ENCODE measurements around the gene CDKAL1. TPM values are rescaled to one million over a fixed set of nuclear protein-coding genes. Genes with fewer than 3 reads are reported as not detected.
"Not testable (repeated sequence)": the region's sequence is repeated elsewhere in the genome, so short reads cannot be mapped to it uniquely, and the experiment has no call there.

Gene CDKAL1
- total RNA-seq, 1 experiment from 2014 or later: 11.8 TPM

DNA sequence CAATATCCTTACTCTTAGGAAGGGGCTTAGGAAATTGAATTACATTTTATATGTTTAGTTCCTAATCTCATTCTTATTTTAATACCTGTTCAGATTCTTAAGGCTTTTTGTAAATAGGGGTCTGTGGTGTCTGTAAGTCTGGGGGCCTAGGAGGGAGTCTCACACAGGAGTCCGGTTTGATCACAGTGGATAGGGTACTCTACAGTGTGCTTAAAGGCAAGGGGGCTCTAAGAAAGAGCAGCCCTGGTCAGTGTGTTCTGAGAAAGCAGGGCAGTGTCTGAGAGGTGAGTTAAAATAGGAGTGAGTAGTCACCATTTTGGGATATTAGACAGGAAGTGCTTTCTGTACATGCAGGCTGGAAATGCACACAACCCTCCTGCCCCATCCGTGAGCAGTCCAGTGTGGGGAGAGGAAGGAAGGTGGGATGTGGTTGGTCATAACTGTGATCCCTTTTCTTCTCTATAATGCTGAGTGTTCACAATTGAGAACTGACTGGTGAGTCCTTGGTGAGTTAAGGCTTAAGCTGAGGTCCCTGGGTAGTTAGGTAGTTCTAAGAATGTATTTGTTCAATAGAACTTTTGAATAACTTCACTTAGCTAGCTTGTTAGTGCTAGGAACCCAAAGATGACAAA, 50.0 kb downstream of the CDKAL1 start:
- ChIA-PET POLR2A (no interaction called here), CTCF (interaction anchor here (1.0 kb wide), 1 partner anchor 662 kb away, joined by 4 read pairs; no protein-coding TSS in a partner anchor)
- Mint-ChIP-seq H3K9me3 (ENCODE audit: unreplicated experiment) (no peaks in the 10 kb centered on the region), H3K36me3 (ENCODE audit: insufficient read depth, unreplicated experiment) (no peaks in the 10 kb centered on the region), H3K27ac (ENCODE audit: low read depth, unreplicated experiment) (no peak overlapping the region), H3K27me3 (ENCODE audit: insufficient read depth, unreplicated experiment) (no peaks in the 10 kb centered on the region), H3K4me1 (ENCODE audit: insufficient read depth, unreplicated experiment) (peaks cover 3% of the 10 kb centered on the region), H3K4me3 (ENCODE audit: unreplicated experiment) (no peak overlapping the region)
- intact Hi-C loops (cut with micrococcal nuclease): no loop called here
- DNase-seq (ENCODE audit: unreplicated experiment): no peak
- BruUV-seq (replicated peaks): no TSS peak
- TF ChIP-seq, protein P1, sequence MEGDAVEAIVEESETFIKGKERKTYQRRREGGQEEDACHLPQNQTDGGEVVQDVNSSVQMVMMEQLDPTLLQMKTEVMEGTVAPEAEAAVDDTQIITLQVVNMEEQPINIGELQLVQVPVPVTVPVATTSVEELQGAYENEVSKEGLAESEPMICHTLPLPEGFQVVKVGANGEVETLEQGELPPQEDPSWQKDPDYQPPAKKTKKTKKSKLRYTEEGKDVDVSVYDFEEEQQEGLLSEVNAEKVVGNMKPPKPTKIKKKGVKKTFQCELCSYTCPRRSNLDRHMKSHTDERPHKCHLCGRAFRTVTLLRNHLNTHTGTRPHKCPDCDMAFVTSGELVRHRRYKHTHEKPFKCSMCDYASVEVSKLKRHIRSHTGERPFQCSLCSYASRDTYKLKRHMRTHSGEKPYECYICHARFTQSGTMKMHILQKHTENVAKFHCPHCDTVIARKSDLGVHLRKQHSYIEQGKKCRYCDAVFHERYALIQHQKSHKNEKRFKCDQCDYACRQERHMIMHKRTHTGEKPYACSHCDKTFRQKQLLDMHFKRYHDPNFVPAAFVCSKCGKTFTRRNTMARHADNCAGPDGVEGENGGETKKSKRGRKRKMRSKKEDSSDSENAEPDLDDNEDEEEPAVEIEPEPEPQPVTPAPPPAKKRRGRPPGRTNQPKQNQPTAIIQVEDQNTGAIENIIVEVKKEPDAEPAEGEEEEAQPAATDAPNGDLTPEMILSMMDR (IDR thresholded peaks at IDR 0.05; ENCODE audit: unreplicated experiment): no peak

DNA sequence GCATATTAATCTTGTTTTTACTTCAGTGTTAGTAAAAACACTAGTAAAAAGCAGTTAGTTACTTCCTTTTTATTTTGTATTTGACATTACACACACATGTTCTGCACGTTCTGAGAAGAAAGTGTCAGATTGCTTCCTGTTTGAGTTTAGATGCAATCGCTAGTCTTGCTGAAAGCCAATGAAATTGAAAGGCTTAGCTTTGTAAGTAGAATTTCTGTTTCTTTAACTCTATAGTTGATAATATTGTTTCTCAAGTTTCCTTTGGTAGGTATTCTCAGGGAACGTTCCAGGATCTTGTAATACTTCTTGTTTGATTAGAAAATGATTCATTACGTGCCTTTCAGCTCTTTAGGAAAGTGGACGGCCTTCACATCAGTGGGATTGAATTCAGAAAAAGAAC, 55.0 kb downstream of the CDKAL1 start:
- no TSS peak for BruUV-seq (replicated peaks)
- intact Hi-C loops (cut with micrococcal nuclease): no loop called here
- H3K4me3 Mint-ChIP-seq (ENCODE audit: unreplicated experiment): peak overlapping the region; percentile 25
- ChIA-PET CTCF (no interaction called here), POLR2A (interaction anchor here (0.9 kb wide), 1 partner anchor 120 kb away, joined by 3 read pairs; no protein-coding TSS in a partner anchor)
- H3K4me1 Mint-ChIP-seq (ENCODE audit: insufficient read depth, unreplicated experiment): peaks cover 6% of the 10 kb centered on the region
- DNase-seq (ENCODE audit: unreplicated experiment): peak; percentile 46
- no peaks in the 10 kb centered on the region for H3K27me3 Mint-ChIP-seq (ENCODE audit: insufficient read depth, unreplicated experiment)
- TF ChIP-seq, protein P1 (IDR thresholded peaks at IDR 0.05; ENCODE audit: unreplicated experiment): no peak
- H3K9me3 Mint-ChIP-seq (ENCODE audit: unreplicated experiment): peaks cover 8% of the 10 kb centered on the region
- peak overlapping the region; percentile 64 for H3K27ac Mint-ChIP-seq (ENCODE audit: low read depth, unreplicated experiment)
- H3K36me3 Mint-ChIP-seq (ENCODE audit: insufficient read depth, unreplicated experiment): no peaks in the 10 kb centered on the region

- CTCF ChIA-PET; BruUV-seq (replicated peaks); H3K27ac Mint-ChIP-seq (ENCODE audit: low read depth, unreplicated experiment); H3K4me1 Mint-ChIP-seq (ENCODE audit: insufficient read depth, unreplicated experiment); H3K36me3 Mint-ChIP-seq (ENCODE audit: insufficient read depth, unreplicated experiment); intact Hi-C loops (cut with micrococcal nuclease); DNase-seq (ENCODE audit: unreplicated experiment); H3K27me3 Mint-ChIP-seq (ENCODE audit: insufficient read depth, unreplicated experiment); H3K4me3 Mint-ChIP-seq (ENCODE audit: unreplicated experiment); POLR2A ChIA-PET: not testable (repeated sequence)
- peaks cover 14% of the 10 kb centered on the region for H3K9me3 Mint-ChIP-seq (ENCODE audit: unreplicated experiment)
Measured at GRCh38 chr6:20590476-20590875, 56.2 kb downstream of the CDKAL1 start.

- DNase-seq (ENCODE audit: unreplicated experiment); H3K36me3 Mint-ChIP-seq (ENCODE audit: insufficient read depth, unreplicated experiment); H3K27me3 Mint-ChIP-seq (ENCODE audit: insufficient read depth, unreplicated experiment); H3K4me1 Mint-ChIP-seq (ENCODE audit: insufficient read depth, unreplicated experiment); intact Hi-C loops (cut with micrococcal nuclease); CTCF ChIA-PET; BruUV-seq (replicated peaks); H3K4me3 Mint-ChIP-seq (ENCODE audit: unreplicated experiment); H3K27ac Mint-ChIP-seq (ENCODE audit: low read depth, unreplicated experiment): not testable (repeated sequence)
- H3K9me3 Mint-ChIP-seq (ENCODE audit: unreplicated experiment): peaks cover 16% of the 10 kb centered on the region
- POLR2A ChIA-PET: interaction anchor here (1.0 to 1.1 kb wide), 2 partner anchors 47 to 173 kb away, joined by 3 to 4 read pairs; no protein-coding TSS in a partner anchor
Measured at GRCh38 chr6:20594299-20594853, 60.1 kb downstream of the CDKAL1 start.

GRCh38 chr6:20599302-20600051, 65.2 kb downstream of the CDKAL1 start:
- DNase-seq (ENCODE audit: unreplicated experiment): no peak
- no peak overlapping the region for H3K4me3 Mint-ChIP-seq (ENCODE audit: unreplicated experiment)
- H3K9me3 Mint-ChIP-seq (ENCODE audit: unreplicated experiment): peaks cover 8% of the 10 kb centered on the region
- no peaks in the 10 kb centered on the region for H3K36me3 Mint-ChIP-seq (ENCODE audit: insufficient read depth, unreplicated experiment)
- TF ChIP-seq, protein P1 (IDR thresholded peaks at IDR 0.05; ENCODE audit: unreplicated experiment): no peak
- ChIA-PET CTCF (no interaction called here), POLR2A (interaction anchor here (0.6 kb wide), 1 partner anchor 351 kb away, joined by 3 read pairs; no protein-coding TSS in a partner anchor)
- intact Hi-C loops (cut with micrococcal nuclease): no loop called here
- no TSS peak for BruUV-seq (replicated peaks)
- peaks cover 6% of the 10 kb centered on the region for H3K4me1 Mint-ChIP-seq (ENCODE audit: insufficient read depth, unreplicated experiment)
- H3K27ac Mint-ChIP-seq (ENCODE audit: low read depth, unreplicated experiment): no peak overlapping the region
- H3K27me3 Mint-ChIP-seq (ENCODE audit: insufficient read depth, unreplicated experiment): no peaks in the 10 kb centered on the region
